ENCODE measurements around the gene KDM1B.
"Not testable (repeated sequence)": the region's sequence is repeated elsewhere in the genome, so short reads cannot be mapped to it uniquely, and the experiment has no call there.

KDM1B gene

GRCh38 chr6:18148304-18149025, 6.8 kb upstream of the KDM1B start:
- no peak for DNase-seq (ENCODE audit: low read depth in 2 of 2)

- DNase-seq (ENCODE audit: low read depth in 2 of 2), result not testable (repeated sequence)
Measured at GRCh38 chr6:18151391-18151790, 3.8 kb upstream of the KDM1B start.

- DNase-seq (ENCODE audit: low read depth in 2 of 2), result no peak
Measured at GRCh38 chr6:18151801-18152200, 3.4 kb upstream of the KDM1B start.

GRCh38 chr6:18153311-18153703, 1.9 kb upstream of the KDM1B start:
- no peak for DNase-seq (ENCODE audit: low read depth in 2 of 2)

DNA sequence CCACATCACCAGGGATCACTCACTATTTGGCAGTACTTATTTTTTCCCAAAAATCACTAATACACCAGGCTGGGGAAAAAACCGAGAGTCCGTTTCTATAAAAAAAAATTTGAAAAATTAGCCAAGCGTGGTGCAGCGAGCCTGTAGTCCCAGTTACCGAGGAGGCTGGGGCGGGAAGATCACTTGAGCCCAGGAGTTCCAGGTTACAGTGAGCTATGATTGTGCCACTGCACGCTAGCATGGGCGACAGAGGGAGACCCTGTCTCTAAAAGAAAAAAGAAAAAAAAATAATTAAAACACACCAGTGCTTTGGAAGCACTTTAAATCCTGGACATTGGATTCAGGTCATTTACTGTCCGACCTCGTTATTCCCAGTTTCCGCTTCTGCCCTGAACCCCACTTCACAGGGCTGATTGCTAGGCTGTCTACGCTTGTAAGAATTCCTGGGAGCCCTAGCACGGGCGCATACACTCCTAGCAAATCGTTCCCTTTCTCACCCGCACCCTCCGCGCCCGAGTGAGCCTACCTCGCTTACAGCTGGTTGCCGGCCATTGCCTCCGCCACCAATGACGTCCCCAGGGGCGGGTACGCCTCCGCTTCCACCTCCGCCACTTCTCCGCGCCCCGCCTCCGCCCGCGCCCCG, 594 bp upstream of the KDM1B start, which contains the start of gene TPMT:
Gene TPMT, minus strand, starts transcription at position 571 of the 643 bp plus-strand sequence. CDS start 5,950 bp downstream, outside the sequence.
- DNase-seq (ENCODE audit: low read depth in 2 of 2), result no peak

DNA sequence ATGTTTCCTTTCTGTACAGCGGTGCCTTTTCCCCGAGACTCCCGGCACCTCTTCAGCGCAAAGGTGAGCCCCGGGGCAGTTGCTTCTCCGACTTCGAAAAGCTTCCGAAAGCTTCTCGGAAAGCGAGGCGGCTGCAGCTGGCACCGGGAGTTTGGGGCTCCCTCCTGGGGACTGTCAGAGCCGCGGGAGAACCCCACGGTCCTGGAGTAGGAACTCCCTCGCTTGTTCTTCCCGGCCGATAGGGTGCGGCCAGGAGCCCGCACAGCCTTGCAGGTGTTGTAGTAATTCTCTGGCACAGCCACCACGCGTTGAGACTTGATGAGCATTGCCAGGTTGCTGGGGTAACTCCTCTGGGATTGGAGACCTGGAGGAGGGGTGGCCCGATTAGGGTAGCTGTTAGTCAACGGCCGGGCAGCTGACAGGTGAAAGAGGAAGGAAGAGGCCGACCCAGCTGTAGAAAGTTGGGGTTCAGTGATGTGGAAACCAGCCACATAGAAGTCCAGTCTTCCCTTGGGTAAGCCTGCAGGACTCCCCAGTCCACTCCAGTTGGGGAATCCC, 721 bp downstream of the KDM1B start:
- DNase-seq (ENCODE audit: low read depth in 2 of 2), result peak; percentile 15 to 21

- DNase-seq (ENCODE audit: low read depth in 2 of 2), result no peak
Measured at GRCh38 chr6:18160911-18161310, 5.7 kb downstream of the KDM1B start.

DNA sequence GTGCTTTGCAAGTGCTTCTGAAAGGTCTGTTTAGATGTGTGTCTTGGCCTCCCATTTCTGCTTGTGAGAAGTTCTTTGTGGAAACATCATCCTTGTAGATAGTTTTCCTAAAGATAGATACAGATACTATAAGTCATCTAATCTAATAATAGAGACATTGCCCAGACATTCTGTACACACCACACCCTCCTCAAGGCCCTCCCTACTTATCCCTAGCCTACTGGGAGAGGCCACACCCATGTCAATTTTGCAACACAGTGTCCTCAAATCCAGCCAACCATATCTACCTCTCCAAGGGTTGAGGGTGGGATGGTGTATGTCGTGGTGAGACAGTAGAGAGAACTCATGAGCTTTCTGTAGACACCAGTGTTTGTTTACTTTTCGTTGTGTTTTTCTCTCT, 6.2 kb downstream of the KDM1B start:
- DNase-seq (ENCODE audit: low read depth in 2 of 2), result no peak

- no peak for DNase-seq (ENCODE audit: low read depth in 2 of 2)
Measured at GRCh38 chr6:18162401-18162800, 7.2 kb downstream of the KDM1B start.

GRCh38 chr6:18165751-18166150, 10.5 kb downstream of the KDM1B start:
- no peak for DNase-seq (ENCODE audit: low read depth in 2 of 2)

- no peak for DNase-seq (ENCODE audit: low read depth in 2 of 2)
Measured at GRCh38 chr6:18166312-18167036, 11.3 kb downstream of the KDM1B start.

GRCh38 chr6:18168264-18168663, 13.0 kb downstream of the KDM1B start:
- DNase-seq (ENCODE audit: low read depth in 2 of 2), result no peak

DNA sequence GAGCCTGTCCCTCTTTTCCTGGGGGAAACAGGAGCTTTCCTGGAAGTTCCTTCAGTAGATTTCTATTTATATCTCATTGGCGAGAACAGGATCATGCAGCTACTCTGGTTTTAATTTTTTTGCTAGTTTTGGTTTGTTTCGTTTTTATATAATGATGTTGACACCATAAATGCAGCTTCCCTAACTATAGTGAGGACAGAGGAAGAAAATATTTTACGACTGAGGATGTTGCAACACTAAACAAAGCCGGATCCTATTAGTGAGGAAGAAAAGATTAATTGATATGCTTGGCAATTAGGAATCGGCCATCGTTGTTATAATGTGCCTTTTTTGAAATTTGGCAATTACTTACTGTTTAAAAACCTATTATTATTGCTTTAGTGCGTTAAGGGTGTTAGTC, 16.6 kb downstream of the KDM1B start:
- no peak for DNase-seq (ENCODE audit: low read depth in 2 of 2)

DNA sequence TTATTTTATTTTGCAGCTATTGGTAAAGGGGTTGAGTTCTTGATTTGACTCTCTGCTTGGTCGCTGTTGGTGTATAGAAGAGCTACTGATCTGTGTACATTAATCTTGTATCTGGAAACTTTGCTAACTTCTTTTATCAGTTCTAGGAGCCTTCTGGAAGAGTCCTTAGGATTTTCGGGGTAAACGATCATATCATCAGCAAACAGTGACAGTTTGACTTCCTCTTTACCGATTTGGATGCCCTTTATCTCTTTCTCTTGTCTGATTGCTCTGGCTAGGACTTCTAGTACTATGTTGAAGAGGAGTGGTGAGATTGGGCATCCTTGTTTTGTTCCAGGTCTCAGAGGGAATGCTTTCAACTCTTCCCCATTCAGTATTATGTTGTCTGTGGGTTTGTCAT, 21.0 kb downstream of the KDM1B start:
- not testable (repeated sequence) for DNase-seq (ENCODE audit: low read depth in 2 of 2)

- no peak for DNase-seq (ENCODE audit: low read depth in 2 of 2)
Measured at GRCh38 chr6:18177286-18177965, 22.2 kb downstream of the KDM1B start.

DNA sequence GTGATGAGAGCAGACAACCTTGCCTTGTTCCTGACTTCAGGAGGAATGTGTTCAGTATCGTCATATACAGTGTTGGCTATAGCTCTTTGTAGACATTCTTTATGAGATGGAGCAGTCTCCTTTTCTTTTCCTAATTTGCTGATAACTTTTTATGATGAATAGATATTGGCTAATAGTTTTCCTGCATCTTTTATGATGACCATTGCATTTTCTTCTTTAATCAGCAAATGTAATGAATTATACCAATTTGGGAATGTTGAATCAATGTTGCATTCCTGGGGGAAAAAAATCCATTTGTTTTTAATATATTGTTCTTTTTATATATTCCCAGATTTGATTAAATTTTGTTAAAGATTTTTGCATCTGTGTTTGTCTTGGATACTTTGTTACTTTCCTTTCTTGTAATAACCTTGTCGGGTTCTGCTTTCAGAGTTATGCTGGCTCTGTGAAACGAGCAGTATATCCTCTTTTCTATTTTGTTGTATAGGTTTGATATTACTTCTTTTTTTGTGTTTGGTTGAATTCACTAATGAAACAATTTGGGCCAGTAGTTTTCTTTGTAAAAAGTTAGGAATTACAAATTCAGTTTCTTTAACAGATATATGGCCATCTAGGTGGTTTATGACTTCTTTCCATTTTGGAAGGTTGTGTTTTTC, 23.9 kb downstream of the KDM1B start:
- DNase-seq (ENCODE audit: low read depth in 2 of 2), result no peak

GRCh38 chr6:18179770-18180356, 24.6 kb downstream of the KDM1B start:
- no peak for DNase-seq (ENCODE audit: low read depth in 2 of 2)

DNA sequence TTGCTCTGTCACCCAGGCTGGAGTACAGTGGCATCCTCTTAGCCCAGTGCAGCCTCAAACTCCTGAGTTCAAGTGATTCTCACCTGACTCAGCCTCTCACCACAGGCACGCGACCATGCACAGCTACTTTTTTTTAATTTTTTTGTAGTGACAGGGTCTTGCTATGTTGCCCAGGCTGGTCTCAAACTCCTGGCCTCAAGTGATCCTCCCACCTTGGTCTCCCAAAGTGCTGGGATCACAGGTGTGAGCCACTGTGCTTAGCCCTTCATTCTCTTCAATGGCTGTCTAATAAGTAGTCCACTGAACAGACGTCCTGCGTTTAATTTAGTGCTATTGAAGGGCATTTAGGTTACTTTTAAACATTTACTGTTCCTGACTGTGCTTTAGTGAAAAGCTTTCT, 27.3 kb downstream of the KDM1B start:
- DNase-seq (ENCODE audit: low read depth in 2 of 2), result no peak

- no peak for DNase-seq (ENCODE audit: low read depth in 2 of 2)
Measured at GRCh38 chr6:18183766-18184165, 28.5 kb downstream of the KDM1B start.

DNA sequence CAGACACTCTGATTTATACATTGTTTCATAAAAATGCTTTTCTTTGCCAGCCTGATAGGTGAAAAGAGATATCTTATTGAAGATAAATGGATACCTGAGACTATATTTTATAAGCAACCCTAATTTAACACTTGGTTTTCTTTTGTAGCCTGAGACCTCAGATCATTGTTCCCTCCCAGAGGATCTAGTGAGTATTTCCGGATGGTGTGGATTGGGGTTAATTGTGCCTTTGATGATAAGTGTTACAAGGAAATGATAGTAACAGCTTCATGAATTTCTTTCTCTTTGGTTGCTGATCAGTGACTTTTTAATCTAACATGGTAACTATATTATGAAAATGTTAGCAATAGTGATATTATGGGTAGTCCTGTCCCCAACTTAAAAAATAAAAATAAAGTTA, 30.4 kb downstream of the KDM1B start:
- DNase-seq (ENCODE audit: low read depth in 2 of 2), result no peak

DNA sequence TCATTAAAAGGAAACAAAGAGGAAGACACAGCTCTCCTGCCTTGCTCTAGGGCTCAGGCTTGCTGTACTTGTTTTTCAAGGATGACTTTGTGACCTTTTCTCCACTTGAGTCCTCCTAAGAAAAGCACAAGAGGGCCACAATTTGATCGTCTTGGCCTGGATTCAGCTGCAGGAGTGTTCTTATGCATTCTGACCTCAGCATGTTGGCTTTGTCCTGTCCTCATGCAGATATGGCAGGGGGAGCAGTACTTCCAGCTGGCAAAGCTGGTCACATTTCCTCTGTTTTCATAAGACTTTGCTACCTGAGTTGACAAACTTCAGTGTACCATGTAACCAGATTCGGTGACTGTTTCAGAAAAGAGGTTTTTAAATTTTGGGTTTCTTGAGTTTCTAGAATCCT, 30.8 kb downstream of the KDM1B start:
- DNase-seq (ENCODE audit: low read depth in 2 of 2), result no peak

Measured in stimulated activated CD8-positive, alpha-beta memory T cell treated with anti-CD3 and anti-CD28 coated beads, Interleukin-15, amount 100 ng/mL, for 48 hours (primary cell).